SK-N-SH treated with all-trans-retinoic acid at 6 μM for 48 hours (cell line): Measurements from ENCODE around the gene LPXN.
A peak's percentile ranks its signal among the peaks of the same experiment; 100 is the strongest.

Experiments used
- ATAC-seq: fragments of 200-7000 bp; cut with Tn5 transposase; 3 replicates; pipeline ENCODE4 v1.9.1; 2020; ENCODE audit warnings: mild to moderate bottlenecking, moderate library complexity
- ARNTL ChIP-seq: fragments of 450-650 bp; formaldehyde crosslinking; IDR thresholded peaks from 2 replicates; pipeline ENCODE4 v1.5.0; 2020; ENCODE audit warnings: low read depth, mild to moderate bottlenecking, moderate library complexity, borderline replicate concordance
- BACH2 ChIP-seq: fragments of 250-450 bp; sonication (Bioruptor Pico); IDR thresholded peaks from 2 replicates; pipeline ENCODE4 v1.9.0; 2021; ENCODE audit warnings: mild to moderate bottlenecking, borderline replicate concordance
- CSDC2 ChIP-seq: fragments of 250-450 bp; sonication (Bioruptor Pico); IDR thresholded peaks from 2 replicates; pipeline ENCODE4 v1.5.0; 2020; ENCODE audit warnings: mild to moderate bottlenecking, moderate library complexity
- CSRNP3 ChIP-seq: fragments of 250-450 bp; sonication (Bioruptor Pico); IDR thresholded peaks from 2 replicates; pipeline ENCODE4 v1.5.1; 2021; ENCODE audit warnings: mild to moderate bottlenecking, moderate library complexity
- ESRRG ChIP-seq: fragments of 250-450 bp; sonication (Bioruptor Pico); IDR thresholded peaks from 2 replicates; pipeline ENCODE4 v1.6.1; 2021; ENCODE audit warnings: mild to moderate bottlenecking
- GLIS3 ChIP-seq: fragments of 250-450 bp; sonication (Bioruptor Pico); IDR thresholded peaks from 2 replicates; pipeline ENCODE4 v1.5.0; 2020; ENCODE audit warnings: mild to moderate bottlenecking, moderate library complexity
- ISL1 ChIP-seq: fragments of 250-450 bp; sonication (Bioruptor Pico); IDR thresholded peaks from 2 replicates; pipeline ENCODE4 v2.1.2; 2022; ENCODE audit warnings: mild to moderate bottlenecking, moderate library complexity
- OSR1 ChIP-seq: fragments of 250-450 bp; sonication (Bioruptor Pico); IDR thresholded peaks from 2 replicates; pipeline ENCODE4 v1.8.0; 2022; ENCODE audit warnings: moderate library complexity, mild to moderate bottlenecking, inconsistent platforms
- PATZ1 ChIP-seq: fragments of 250-450 bp; sonication (Bioruptor Pico); IDR thresholded peaks from 2 replicates; pipeline ENCODE4 v1.8.0; 2020; ENCODE audit warnings: mild to moderate bottlenecking, moderate library complexity, borderline replicate concordance
- POU6F1 ChIP-seq: fragments of 250-450 bp; sonication (Bioruptor Pico); IDR thresholded peaks from 2 replicates; pipeline ENCODE4 v1.8.0; 2021; ENCODE audit warnings: low read depth, mild to moderate bottlenecking, moderate library complexity, borderline replicate concordance
- PPARA ChIP-seq: fragments of 250-450 bp; sonication (Bioruptor Pico); IDR thresholded peaks from 2 replicates; pipeline ENCODE4 v1.5.0; 2020; ENCODE audit warnings: mild to moderate bottlenecking, borderline replicate concordance
- RARB ChIP-seq: fragments of 250-450 bp; sonication (Bioruptor Pico); IDR thresholded peaks from 2 replicates; pipeline ENCODE4 v1.8.0; 2021; ENCODE audit warnings: mild to moderate bottlenecking, moderate library complexity
- SNAI2 ChIP-seq: fragments of 250-450 bp; sonication (Bioruptor Pico); IDR thresholded peaks from 2 replicates; pipeline ENCODE4 v1.5.0; 2020; ENCODE audit warnings: mild to moderate bottlenecking, moderate library complexity
- TCF4 ChIP-seq: fragments of 250-450 bp; sonication (Bioruptor Pico); IDR thresholded peaks from 2 replicates; pipeline ENCODE4 v1.8.0; 2021; ENCODE audit warnings: mild to moderate bottlenecking, moderate library complexity, borderline replicate concordance
- TOX ChIP-seq: fragments of 250-450 bp; sonication (Bioruptor Pico); IDR thresholded peaks from 2 replicates; pipeline ENCODE4 v1.8.0; 2021; ENCODE audit warnings: mild to moderate bottlenecking, moderate library complexity, borderline replicate concordance
- ZFP3 ChIP-seq: fragments of 250-450 bp; sonication (Bioruptor Pico); IDR thresholded peaks from 2 replicates; pipeline ENCODE4 v1.5.0; 2020; ENCODE audit warnings: mild to moderate bottlenecking, moderate library complexity
- ZFP30 ChIP-seq: fragments of 450-650 bp; formaldehyde crosslinking; IDR thresholded peaks from 2 replicates; pipeline ENCODE4 v1.5.0; 2022; ENCODE audit warnings: mild to moderate bottlenecking, moderate library complexity
- ZNF565 ChIP-seq: fragments of 450-650 bp; formaldehyde crosslinking; conservative IDR thresholded peaks from 2 replicates; pipeline ENCODE4 v1.5.0; 2020; ENCODE audit warnings: low read depth, mild to moderate bottlenecking, moderate library complexity
- ZNF70 ChIP-seq: fragments of 450-650 bp; formaldehyde crosslinking; IDR thresholded peaks from 2 replicates; pipeline ENCODE4 v1.5.0; 2020; ENCODE audit warnings: mild to moderate bottlenecking, moderate library complexity
- ZNF8 ChIP-seq: fragments of 450-650 bp; formaldehyde crosslinking; IDR thresholded peaks from 2 replicates; pipeline ENCODE4 v1.5.0; 2020; ENCODE audit warnings: mild to moderate bottlenecking, moderate library complexity

The LPXN gene

DNA sequence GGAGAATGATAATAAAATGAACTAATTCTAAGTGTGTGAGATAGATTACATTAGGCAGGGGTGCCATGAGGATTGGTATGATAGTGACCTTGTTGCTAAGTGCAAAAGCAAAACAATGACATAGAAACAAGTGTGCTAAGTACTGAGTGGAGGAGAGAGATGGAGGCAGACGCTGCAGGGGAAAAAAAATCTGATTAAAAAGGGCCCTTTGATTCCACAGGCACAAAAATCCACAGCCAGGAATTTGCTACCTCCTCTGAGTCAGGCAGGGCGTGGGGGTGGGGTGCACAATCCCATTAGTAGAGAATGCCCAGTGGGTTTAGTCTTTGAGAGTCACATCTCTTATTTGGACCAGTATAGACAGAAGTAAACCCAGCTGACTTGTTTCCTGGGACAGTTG, 46.7 kb upstream of the LPXN start, which contains the start of gene CNTF:
TSS of gene CNTF (plus strand) at position 322 of the 400 bp plus-strand sequence. CDS start 88 bp downstream, outside the sequence.
- TF ChIP-seq ZFP30 (CRISPR knock-in tag) (no peak), ISL1 (CRISPR knock-in tag) (0 out of 2 replicates have a peak, but pooled peaks have one; percentile 10), ESRRG (no peak), ZNF8 (CRISPR knock-in tag) (no peak), RARB (CRISPR knock-in tag) (no peak), BACH2 (CRISPR knock-in tag) (no peak), TOX (CRISPR knock-in tag) (no peak)
- peak; percentile 45 for ATAC-seq

DNA sequence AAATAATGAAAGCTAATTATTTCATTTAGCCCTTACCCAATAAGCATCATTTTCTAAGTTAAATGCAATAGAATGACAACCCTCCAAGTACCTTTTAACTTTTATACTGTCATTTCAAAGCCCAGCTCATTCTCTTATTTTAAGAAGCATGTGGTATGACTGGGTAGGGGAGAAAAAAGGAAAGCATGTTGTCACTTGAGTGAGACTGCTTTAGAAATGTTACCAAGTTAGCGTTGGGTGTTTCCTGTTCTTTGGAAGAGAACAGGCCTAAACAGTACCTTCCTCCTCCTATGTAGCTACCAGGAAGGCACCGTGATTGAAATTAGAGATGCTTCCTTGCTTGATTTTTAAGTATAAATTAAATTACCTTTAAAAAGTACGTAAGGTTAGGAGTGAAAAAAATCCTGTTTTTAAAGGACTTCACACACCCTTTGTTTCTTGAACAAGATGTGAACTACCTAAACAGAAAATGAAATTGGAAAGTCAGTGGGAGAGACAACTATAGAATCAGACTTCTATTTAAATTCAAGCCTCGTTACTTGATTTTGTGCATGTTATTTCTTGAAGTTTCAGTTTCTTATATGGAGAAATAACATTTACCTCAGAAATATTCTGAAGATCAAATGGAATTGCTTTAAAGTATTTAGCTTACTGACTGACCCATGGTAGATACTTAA, 46.1 kb upstream of the LPXN start:
- no peak for TF ChIP-seq ZNF565 (CRISPR knock-in tag)
- no peak for TF ChIP-seq SNAI2
- TF ChIP-seq TCF4 (CRISPR knock-in tag), result no peak
- no peak for ATAC-seq

DNA sequence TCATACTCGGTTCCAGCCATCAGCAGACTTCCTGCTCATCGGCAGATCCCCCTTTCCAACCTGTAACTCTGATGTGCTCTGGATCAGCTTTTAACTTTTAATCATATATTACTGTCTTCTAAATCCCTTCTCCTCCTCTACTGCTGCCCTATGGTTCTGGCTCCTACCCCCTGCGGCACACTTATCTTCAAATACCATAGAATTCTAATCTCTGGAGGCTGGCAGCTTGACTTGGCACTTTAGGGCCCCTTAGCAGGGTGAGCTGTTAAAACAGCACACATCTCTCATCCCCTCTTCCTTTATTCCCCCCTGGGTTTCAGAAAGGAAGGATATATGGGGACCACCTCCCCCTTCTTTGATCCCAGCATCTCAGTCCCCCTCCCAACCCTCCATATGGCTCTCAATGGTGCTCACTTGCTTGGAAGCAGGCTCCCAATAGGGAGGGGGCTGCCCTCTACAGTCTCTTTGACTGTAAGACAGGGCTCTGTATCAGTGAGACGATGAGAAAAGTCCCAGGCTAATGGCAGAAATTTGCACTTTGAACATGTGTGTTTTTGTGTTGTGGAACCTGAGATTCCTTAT, 42.4 kb upstream of the LPXN start:
- ATAC-seq, result peak; percentile 49; the same call in 2 of the 3 replicates
- TF ChIP-seq PATZ1 (CRISPR knock-in tag) (no peak), ZFP3 (no peak), CSRNP3 (CRISPR knock-in tag) (no peak), ZNF70 (CRISPR knock-in tag) (no peak), PPARA (CRISPR knock-in tag) (no peak), POU6F1 (CRISPR knock-in tag) (no peak), GLIS3 (CRISPR knock-in tag) (no peak), RARB (CRISPR knock-in tag) (no peak)

GRCh38 chr11:58616594-58616993, 40.9 kb upstream of the LPXN start:
- TF ChIP-seq CSDC2 (CRISPR knock-in tag) (no peak), SNAI2 (no peak), ARNTL (CRISPR knock-in tag) (no peak), ZNF70 (CRISPR knock-in tag) (no peak), ZFP30 (CRISPR knock-in tag) (no peak), TOX (CRISPR knock-in tag) (no peak), TCF4 (CRISPR knock-in tag) (no peak), BACH2 (CRISPR knock-in tag) (no peak), ZNF565 (CRISPR knock-in tag) (no peak), ZFP3 (no peak), CSRNP3 (CRISPR knock-in tag) (no peak), PPARA (CRISPR knock-in tag) (no peak), OSR1 (no peak)
- TF ChIP-seq, all 23 proteins: peak for 0
- peak; percentile 47; the same call in 1 of the 3 replicates for ATAC-seq
